HG03575 (cell line): ENCODE data around the gene TRMT2A.

Experiments used
- ATAC-seq: cut with Tn5 transposase; IDR thresholded peaks from one replicate; pipeline ENCODE4 v1.9.1; 2021; ENCODE audit not compliant: unreplicated experiment, insufficient number of reproducible peaks, low FRiP score; ENCODE audit errors: extremely low read depth

Gene TRMT2A

DNA sequence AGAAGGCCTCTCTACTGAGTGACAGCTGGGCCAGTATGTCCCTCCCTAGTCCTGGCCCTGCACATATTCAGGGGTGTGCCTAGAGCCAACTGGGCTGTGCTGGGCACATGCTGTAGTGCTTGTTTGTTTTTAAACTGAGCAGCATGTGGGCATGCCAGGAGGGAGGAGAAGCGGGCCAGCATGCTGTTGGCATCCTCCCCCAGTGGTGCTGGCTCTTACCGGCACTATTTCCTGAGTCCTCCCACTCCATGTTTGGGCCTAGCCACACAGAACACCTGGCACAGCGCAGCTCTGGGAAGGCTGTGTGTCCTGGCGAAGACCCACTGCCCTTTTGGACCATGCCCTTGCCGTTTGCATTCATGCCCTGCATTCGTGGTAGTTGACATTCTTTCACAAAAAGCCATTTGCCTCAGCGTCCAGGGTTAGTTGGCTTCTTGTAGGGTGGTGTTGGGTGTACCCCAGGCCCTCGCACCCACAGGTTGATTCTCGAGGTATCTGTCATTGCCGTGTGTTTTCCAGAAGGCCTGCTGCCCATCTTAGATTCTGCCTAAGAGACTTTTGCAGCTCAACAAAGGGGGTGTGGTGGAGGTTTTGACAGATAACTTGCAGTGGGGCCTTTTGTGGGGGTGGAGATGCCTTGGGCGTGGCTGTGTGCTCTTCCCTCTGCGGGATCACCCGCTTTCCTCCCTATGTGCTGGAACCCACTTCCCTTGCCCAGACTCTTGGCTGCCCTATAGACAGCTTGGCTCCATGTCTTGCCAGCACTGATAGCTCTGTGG, 23.4 kb downstream of the TRMT2A start:
- ATAC-seq = no peak

DNA sequence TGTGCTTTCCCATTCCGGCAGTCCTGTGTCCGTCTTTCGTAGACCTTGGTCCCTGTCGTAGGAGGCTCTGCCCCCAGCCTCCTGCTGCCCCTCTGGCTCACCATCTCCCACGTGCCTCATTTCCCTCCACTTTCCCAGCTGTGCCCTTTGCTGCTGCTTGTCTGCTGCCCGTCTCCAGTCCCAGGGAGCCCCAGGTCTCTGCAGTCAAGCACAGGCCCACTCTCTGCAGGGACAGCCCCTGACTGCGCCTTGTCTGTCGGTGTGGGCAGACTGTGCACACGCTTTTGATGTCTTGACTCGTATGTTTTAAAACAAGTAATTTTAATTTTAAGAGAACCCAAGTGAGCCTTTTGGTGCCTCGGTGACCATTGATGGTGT, 24.6 kb downstream of the TRMT2A start:
- no peak for ATAC-seq

DNA sequence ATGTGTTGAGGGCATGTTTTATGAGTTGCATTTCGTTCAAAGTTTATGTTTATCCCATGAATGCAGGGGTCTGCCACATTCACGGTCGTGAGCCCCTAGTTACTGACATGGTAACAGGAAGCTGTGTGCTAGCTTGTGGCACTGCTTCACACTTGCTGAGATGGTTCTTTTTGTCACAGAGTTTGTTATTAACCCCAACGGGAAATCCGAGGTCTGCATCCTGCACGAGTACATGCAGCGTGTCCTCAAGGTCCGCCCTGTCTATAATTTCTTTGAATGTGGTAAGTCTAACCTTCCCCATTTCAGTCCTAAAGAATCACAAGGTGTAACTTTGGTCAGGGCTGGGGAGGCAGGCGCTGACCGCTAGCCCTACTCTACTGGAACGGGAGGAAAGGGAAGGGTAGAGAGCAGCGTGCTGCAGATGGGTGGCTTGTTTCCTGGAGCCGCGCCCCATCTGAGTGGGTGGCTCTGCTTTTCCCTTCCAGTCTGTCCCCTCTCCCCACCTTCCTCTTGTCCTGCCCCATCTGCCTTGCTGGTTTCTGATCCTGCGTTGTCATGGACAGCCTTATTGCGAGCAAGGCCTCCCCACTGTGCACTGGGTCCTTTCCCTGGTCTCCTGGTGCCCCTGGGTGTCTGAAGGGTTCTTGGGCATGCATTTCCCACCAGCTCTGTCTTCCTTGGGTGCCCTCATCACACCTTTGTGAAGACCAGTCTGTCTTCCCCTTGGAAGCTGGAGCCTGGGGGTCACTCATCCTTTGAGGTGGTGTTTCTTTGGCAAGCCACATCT, 25.1 kb downstream of the TRMT2A start:
- ATAC-seq = no peak

DNA sequence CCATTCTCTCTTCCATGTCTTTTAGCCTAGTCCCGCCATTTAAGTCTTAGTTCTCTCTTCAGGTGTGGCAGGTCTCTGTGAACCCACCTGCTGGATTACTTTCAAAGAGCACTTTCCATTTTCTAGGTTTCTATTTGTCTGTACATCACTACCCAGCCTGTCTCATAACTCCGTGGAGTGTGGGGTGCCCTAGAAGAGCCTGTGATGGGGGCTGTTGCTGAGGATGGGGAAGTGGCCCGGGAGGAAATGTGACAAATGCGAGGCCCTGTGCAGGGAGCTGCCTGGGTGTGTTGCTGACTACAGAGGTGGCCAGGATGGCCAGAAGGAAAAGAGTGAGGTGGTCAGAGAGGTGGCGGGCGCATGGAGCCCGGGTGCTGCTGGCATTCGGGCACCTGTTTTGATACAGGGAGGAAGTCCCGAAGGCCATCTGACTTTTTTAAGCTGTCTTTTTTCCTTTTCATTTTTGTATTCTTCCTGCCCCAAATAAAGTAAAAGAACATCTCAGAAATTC, 26.2 kb downstream of the TRMT2A start:
- ATAC-seq = no peak

DNA sequence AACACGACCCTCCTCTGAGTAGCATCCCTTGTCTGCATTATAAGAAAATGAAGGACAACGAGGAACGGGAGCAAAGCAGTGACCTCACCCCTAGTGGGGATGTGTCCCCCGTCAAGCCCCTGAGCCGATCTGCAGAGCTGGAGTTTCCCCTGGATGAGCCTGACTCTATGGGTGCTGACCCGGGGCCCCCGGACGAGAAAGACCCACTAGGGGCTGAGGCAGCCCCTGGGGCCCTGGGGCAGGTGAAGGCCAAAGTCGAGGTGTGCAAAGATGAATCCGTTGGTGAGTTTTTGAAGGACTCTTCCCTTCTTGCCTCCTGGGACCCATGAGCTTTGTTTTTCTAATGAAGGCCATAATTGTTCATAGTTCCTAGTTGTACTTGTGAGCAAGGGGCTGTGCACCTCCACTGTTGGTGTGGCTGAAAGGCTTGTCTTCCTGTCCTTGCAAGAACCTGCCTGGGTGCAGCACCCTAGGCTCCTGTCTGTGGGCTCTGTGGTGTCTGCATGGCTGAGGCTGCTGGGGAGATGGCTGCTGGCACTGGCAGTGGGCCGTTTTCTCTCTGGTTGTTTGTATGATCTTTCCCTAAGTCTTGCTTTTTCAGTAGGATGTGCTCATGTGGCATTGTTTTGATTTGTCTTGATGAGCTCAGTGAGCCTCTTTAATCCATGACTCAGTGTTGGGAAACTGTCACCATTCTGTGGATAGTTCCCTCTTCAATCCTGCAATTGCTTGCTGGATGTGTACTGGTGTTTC, 26.9 kb downstream of the TRMT2A start:
- no peak for ATAC-seq

DNA sequence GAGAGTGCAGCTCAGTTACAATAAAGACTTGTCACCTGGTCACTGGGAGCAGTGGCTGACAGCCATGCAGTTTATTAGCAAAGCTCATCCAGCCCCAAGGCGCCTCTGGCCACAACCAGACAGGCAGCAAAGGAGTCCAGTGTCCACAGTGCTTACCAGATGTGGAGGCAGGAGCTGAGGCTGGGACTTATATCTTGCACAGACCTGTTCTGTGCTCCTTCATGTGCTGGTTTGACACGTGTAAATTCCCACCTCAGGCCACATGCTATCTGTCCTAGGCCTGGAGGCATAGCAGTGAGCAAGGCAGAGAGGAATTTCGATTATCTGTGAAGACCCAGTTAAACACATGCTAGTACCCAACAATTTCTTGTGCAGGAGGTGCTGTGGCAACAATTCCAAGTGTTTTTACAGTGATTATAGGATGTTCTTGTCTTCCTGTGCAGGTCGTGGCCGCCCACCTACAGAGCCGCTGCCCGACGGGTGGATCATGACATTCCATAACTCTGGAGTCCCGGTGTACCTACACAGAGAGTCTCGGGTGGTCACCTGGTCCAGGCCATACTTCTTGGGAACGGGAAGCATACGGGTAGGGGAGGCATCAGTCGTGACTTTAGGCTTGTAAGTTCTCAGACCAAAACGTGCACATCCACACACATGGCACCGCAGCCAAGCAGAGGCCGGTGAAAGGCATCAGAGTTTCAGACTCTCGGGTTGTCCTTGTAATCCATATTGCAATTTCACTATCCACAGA, 27.6 kb downstream of the TRMT2A start:
- ATAC-seq = no peak

DNA sequence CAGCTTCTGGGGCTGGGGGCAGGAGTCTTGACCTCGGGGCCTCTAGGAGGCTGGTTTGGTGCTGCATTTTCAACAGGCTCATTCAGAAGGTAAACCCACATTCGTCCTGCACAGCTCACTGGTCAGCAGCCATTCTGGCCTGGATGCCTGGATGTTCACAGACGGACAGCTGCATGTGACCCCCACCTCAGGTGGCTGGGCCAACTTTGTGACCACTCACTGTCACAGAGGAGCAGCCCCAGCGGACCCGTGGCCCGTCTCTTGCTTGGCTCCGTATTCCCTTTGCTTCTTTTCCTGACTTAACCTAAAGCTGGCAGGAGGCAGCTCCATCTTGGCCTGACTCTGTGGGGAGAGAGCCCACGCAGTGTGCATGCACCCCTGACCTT, 28.8 kb downstream of the TRMT2A start:
- ATAC-seq = no peak

DNA sequence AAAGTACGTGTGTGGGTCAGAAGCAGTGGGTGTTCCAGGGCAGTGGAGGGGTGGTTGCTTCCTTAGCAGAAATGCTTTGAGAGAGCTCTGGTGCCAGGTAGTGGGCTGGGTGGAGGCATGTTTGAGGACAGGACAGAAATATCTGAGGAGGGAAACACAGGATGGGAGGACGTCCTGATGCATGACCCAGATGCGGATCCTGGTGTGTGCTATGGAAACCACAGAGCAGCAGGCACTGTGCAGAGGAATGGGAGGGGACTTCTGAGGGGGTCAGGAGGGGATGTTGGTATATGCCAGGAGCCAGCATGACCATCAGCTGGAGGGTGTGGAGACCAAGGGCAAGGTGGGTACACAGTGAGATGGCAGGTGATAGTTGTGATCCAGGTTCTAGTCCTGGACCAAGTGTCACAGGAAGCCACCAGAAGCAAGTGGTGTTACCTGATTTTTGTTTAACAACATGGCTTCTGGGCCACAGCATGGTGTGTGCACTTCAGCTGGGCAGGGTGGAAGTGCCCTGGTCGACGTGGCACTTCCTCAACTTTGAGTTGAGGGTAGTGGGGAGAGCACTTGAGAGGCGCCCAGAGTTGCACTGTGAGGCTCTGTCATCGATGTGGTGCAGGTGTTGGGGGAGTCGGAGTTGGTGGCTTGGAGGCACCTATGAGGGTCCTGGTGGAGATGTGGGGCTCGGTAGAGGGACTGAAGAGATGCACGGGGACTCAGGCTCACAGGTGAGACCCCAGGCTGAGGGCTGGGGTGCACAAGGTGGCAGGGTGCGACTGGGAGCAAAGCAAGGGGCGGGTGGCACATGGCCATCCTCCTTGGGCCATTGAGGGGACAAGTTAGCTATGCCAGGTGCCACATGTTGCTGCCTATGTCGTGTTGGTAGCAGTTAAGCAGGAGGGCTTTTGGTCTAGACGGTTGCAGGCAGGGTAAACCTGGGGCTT, 29.4 kb downstream of the TRMT2A start:
- ATAC-seq = no peak

DNA sequence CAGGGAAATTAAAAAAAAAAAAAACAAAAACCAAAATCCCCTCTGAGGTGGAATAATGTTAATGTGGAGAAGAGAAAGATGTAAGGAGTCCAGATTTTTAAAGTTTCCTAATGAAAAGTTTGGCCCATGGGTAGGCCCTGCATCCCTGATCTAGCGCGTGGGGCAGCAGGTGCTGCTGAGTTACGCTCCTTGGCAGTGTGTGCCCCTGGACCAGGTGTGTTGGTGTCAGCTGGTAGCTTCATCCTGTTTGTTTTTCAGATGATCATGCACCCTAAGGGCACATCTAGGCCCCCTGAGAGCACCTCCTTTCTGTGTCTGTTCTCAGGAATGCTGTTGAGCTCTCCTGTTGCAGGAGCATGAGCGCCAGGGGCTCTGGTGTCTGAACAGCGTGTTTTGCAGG, 30.3 kb downstream of the TRMT2A start:
- no peak for ATAC-seq

DNA sequence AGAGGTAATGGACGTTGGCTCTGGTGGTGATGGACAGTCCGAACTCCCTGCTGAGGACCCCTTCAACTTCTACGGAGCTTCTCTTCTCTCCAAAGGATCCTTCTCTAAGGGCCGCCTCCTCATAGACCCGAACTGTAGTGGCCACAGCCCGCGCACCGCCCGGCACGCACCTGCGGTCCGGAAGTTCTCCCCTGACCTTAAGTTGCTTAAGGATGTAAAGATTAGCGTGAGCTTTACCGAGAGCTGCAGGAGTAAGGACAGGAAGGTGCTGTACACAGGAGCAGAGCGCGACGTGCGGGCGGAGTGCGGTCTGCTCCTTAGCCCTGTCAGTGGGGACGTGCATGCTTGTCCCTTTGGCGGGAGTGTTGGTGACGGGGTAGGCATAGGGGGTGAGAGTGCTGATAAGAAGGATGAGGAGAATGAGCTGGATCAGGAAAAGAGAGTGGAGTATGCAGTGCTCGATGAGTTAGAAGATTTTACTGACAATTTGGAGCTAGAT, 30.9 kb downstream of the TRMT2A start:
- ATAC-seq = no peak

DNA sequence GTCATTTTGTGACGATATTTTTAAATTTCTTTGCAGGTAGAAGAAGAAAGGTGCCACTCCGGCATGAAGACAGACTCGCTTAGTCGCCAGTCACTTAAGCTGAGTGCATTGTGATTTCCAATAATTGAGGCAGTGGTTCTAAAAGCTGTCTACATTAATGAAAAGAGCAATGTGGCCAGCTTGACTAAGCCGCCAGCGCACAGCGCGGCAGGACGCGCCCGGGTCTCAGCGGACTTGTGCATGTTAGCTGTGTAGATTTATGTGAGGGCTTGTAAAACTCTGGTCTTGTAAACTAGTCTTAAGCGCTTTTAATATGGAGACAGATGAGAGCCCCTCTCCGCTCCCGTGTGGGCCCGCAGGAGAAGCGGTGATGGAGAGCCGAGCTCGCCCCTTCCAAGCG, 31.4 kb downstream of the TRMT2A start:
- ATAC-seq = no peak

DNA sequence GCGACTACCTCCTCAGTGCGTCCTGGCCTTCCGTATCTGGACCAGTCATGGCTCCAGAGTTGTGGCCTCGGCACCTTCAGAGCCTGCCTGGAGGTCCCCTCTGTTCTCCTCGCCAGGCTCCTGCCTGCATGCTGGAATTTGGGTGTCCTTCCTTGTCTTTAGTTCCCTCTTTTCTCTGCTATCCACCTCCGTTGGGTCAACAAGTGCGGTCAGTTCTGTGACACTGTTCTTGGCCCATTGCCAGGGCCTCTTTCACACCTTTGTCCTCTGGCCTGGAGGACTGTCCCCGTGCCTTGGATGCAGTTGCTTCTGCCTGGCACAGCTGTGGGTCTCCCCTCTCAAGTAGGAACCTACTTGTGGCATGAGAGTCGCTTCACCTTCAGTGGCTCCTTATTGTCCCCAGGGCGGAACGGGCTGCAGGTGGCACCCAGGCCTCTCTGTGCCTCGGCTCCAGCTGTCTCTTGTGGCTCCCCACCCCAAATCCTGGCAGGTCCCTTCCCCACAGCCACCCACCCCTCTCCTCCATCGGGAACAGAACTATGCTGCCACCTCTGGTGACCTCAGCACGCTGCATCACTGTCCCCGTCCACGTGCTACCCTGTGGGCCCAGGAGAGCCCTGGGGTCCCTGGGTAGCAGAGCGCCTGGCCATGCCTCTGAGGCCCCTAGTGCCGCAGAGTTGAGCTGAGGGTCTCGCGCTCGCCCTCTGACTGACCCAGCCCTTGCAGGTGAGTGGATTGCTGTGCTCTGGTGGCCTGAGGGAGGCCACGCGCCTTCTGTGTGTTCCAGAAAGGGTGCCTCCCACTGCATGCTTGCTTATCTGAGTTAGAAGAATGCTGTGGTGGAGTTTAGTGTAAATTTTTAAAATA, 32.2 kb downstream of the TRMT2A start:
- no peak for ATAC-seq

DNA sequence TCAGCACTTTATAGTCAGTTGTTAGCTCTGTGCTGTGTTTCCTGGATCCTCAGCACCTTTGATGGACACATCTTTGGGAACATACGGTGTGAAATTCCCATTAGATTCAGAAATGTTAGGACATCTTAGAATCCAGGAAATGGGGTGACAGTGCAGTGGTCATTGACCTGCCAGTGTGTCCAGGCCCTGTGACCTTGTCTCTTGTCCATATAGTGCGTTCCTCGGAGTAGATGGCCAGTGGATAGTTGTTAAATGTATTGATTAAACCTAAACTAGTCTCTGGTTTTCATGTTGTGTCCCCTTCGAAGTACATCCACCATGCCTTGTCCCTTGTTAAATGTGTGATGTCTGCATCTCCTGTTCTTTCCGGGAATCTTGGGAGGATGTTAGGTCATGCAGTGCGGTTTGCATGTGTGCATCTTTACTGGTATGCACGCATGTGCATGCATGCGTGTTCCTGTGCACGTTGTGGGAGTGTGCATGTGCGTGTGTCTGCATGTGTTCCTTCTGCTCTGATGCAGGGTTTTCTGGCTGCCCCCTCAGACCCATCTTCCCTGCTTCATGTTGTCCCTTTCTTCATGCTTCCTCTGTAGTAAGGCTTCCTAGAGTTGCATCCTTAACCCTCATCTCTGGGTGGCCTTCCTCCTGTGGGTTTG, 33.0 kb downstream of the TRMT2A start:
- ATAC-seq = no peak

DNA sequence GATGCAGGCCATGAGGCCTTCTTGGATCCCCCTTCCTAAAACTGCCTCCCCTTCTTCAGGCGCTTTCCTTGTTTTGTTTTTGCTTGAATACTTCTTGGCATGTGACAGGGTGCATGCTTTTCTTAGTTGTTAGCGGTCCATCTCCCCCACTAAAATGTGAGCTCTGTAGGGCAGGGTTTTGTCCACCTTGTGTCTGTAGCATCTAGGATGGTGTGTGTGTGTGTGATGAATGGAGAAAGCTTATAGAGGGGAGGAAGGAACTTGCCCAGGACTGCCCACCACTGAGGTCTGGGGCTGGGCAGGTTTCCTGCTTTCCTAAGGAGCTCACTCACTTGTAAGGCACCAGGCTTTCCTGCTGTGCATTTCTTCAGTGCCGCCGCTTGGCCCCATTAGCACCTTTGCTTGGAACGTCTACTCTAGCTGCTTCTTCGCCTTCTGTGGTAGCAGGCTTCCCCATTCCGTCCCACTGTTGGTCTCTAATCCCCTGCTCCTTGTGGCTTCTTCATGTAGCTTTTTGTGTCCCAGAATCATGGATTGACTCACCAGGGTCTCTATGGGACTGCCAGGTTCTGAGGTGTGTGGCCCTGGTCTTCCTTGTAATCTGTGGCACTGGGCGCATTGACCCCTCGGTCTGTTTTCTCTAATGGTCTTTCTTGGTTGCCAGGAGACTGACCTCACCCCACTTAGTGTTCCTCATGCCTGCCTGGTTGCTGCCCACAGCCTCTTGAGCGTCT, 33.7 kb downstream of the TRMT2A start:
- ATAC-seq = no peak

DNA sequence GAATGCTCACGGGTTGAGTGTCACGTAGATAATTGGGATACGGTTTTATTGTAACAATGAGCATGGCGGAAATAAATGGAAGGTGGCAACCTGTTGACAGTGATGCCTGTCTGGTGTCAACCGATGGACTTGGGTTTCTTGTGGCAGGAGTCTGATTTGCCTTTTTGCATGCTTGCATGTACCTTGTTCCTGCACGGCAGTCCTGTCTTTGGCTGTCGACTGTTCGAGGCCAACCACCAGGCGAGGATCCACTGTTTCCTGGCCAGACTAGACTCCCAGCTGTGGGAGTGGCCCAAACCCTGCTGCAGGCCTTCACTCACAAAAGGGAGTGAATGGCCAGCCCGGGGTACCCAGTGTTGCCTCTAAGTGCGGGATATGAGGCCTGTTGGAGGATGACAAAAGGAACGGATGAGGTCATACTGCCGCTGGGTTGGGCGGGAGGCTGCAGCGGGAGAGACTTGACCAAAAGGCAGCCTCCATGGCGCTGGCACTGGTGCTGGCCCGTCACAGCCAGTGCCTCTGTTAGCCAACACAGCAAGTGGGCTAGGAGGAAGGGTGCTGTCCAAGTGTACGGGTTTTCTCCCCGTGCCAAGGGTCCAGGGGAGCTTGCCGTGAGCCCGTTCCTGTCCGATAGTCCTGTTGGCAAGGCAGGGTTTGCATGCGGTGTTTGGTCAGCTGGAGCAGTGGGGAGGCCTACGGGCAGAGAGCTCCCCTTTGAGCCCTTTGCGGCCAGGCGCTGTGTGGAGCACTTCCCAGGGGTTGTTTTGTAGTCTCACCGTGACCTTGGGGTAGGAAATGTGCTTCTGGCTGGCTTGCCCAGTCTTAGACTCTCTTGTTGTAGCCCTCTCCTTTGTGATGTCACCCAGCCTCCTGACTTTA, 36.0 kb downstream of the TRMT2A start:
- ATAC-seq = no peak
